Neuronal stem cell (in vitro differentiated cells): ENCODE data around the gene ST8SIA6.

Experiments
- DNase-seq: peaks from one replicate; pipeline ENCODE4 v3.0.0-alpha.2; 2013; ENCODE audit warnings: low spot score
- H2AFZ ChIP-seq: one replicate; pipeline ENCODE4 v1.6.1; 2013; ENCODE audit warnings: mild to moderate bottlenecking, low read length, inconsistent platforms
- H2AK5ac ChIP-seq: 2 replicates; pipeline ENCODE4 v1.6.1; 2013; ENCODE audit warnings: low read depth, mild to moderate bottlenecking, inconsistent platforms, low read length, moderate library complexity, mixed read lengths
- H2BK120ac ChIP-seq: 2 replicates; pipeline ENCODE4 v1.6.1; 2013; ENCODE audit warnings: low read depth, mild to moderate bottlenecking, inconsistent platforms, low read length, moderate library complexity, mixed read lengths
- H2BK12ac ChIP-seq: one replicate; pipeline ENCODE4 v1.6.1; 2013; ENCODE audit warnings: low read length, inconsistent platforms
- H2BK15ac ChIP-seq: 2 replicates; pipeline ENCODE4 v1.6.1; 2013; ENCODE audit warnings: mild to moderate bottlenecking, low read length, inconsistent platforms, mixed read lengths
- H2BK5ac ChIP-seq: one replicate; pipeline ENCODE4 v1.6.1; 2013; ENCODE audit warnings: inconsistent platforms, mild to moderate bottlenecking, low read length, moderate library complexity
- H3K14ac ChIP-seq: one replicate; pipeline ENCODE4 v1.6.1; 2013; ENCODE audit warnings: low read length, inconsistent platforms
- H3K18ac ChIP-seq: 2 replicates; pipeline ENCODE4 v1.6.1; 2013; ENCODE audit warnings: low read length, inconsistent platforms
- H3K23ac ChIP-seq: 2 replicates; pipeline ENCODE4 v1.6.1; 2013; ENCODE audit warnings: low read depth, mild to moderate bottlenecking, mixed read lengths, low read length, inconsistent platforms; ENCODE audit not compliant: poor library complexity
- H3K27ac ChIP-seq: replicated peaks from 3 replicates; pipeline ENCODE4 v1.5.1; 2013; ENCODE audit warnings: low read length, inconsistent platforms
- H3K27me3 ChIP-seq, 3 experiments: 2 replicates each; pipeline ENCODE4 v1.6.1; 2013; ENCODE audit warnings: low read length in 3 of 3, mild to moderate bottlenecking in 2 of 3, inconsistent platforms in 1 of 3, low read depth in 1 of 3, mixed read lengths in 1 of 3, moderate library complexity in 1 of 3; ENCODE audit not compliant: control insufficient read depth in 3 of 3, insufficient read depth in 3 of 3
- H3K36me3 ChIP-seq, 2 donors: replicated peaks in 1 of 2; 2 replicates each; pipeline ENCODE4 v1.6.1; 2013; ENCODE audit warnings: low read length in 2 of 2; ENCODE audit not compliant: control insufficient read depth in 2 of 2, insufficient read depth in 2 of 2
- H3K4ac ChIP-seq: 2 replicates; pipeline ENCODE4 v1.6.1; 2013; ENCODE audit warnings: inconsistent platforms, mild to moderate bottlenecking, low read length, moderate library complexity
- H3K4me1 ChIP-seq, 2 donors: 1 replicate in 1 of 2; 2 replicates in 1 of 2; pipeline ENCODE4 v1.6.1; 2013; ENCODE audit warnings: low read length in 2 of 2, low read depth in 1 of 2; ENCODE audit not compliant: control insufficient read depth in 2 of 2, insufficient read depth in 1 of 2
- H3K4me2 ChIP-seq: one replicate; pipeline ENCODE4 v1.6.1; 2013; ENCODE audit warnings: mild to moderate bottlenecking, low read length, inconsistent platforms; ENCODE audit not compliant: insufficient read depth, poor library complexity, severe bottlenecking
- H3K4me3 ChIP-seq, 2 donors: 2 replicates each; pipeline ENCODE4 v1.5.1; 2013; ENCODE audit warnings: low read length in 2 of 2, mild to moderate bottlenecking in 2 of 2, inconsistent platforms in 1 of 2, moderate library complexity in 1 of 2
- H3K79me1 ChIP-seq: one replicate; pipeline ENCODE4 v1.6.1; 2013; ENCODE audit warnings: low read depth, mild to moderate bottlenecking, inconsistent platforms, low read length, moderate library complexity
- H3K9ac ChIP-seq: one replicate; pipeline ENCODE4 v1.6.1; 2013; ENCODE audit warnings: mild to moderate bottlenecking, low read depth, low read length, inconsistent platforms; ENCODE audit not compliant: poor library complexity
- H3K9me3 ChIP-seq, 2 donors: replicated peaks in 1 of 2; 2 replicates each; pipeline versions ENCODE3 to v1.6.1; 2013; ENCODE audit warnings: low read length in 2 of 2, mild to moderate bottlenecking in 2 of 2, inconsistent platforms in 1 of 2, low read depth in 1 of 2, mixed read lengths in 1 of 2, moderate library complexity in 1 of 2; ENCODE audit not compliant: control insufficient read depth in 2 of 2, insufficient read depth in 1 of 2
- H4K8ac ChIP-seq: one replicate; pipeline ENCODE4 v1.6.1; 2013; ENCODE audit warnings: low read depth, mild to moderate bottlenecking, inconsistent platforms, low read length, moderate library complexity
- H4K91ac ChIP-seq: one replicate; pipeline ENCODE4 v1.6.1; 2013; ENCODE audit warnings: low read length, low read depth, mild to moderate bottlenecking, inconsistent platforms; ENCODE audit not compliant: poor library complexity
- WGBS, 2 donors: extraction: QIAGEN DNeasy Blood & Tissue Kit; methylation state at CpG; one replicate each; pipeline ENCODE4 v1.1.7; 2013; ENCODE audit warnings: missing lambda C conversion rate in 2 of 2, mixed read lengths in 1 of 2; ENCODE audit not compliant: insufficient read length in 2 of 2, insufficient replicate concordance in 1 of 2; ENCODE audit errors: extremely low coverage in 2 of 2; 5-methylcytosine and 5-hydroxymethylcytosine counted together

ST8SIA6 gene

GRCh38 chr10:17456032-17456548, 1.7 kb upstream of the ST8SIA6 start:
- no CpG with 5 or more reads among the region's 2 CpGs for WGBS, 2 donors
- no peak overlapping the region for H2BK120ac ChIP-seq
- no peak overlapping the region for H3K4ac ChIP-seq
- no peak overlapping the region for H2AK5ac ChIP-seq
- no peak overlapping the region for H3K23ac ChIP-seq
- H2BK15ac ChIP-seq, result no peak overlapping the region
- no peak overlapping the region for H3K18ac ChIP-seq
- no peak overlapping the region for H2AFZ ChIP-seq
- no peak overlapping the region for H3K14ac ChIP-seq
- peaks cover 3 to 10% of the 10 kb centered on the region in 2 donors for H3K9me3 ChIP-seq
- H4K8ac ChIP-seq, result no peak overlapping the region
- H4K91ac ChIP-seq, result no peak overlapping the region
- no peak overlapping the region for H3K4me3 ChIP-seq
- H3K27ac ChIP-seq, result no peak overlapping the region
- H3K4me1 ChIP-seq, result peaks cover 0 to 2% of the 10 kb centered on the region in 2 donors
- H3K27me3 ChIP-seq, result peaks cover 0 to 59% (median 2%) of the 10 kb centered on the region in 3 experiments
- no peak overlapping the region for H3K4me2 ChIP-seq
- H3K36me3 ChIP-seq, result no peaks in the 10 kb centered on the region
- no peak overlapping the region for H2BK5ac ChIP-seq
- H3K9ac ChIP-seq, result no peak overlapping the region
- H3K79me1 ChIP-seq, result no peaks in the 10 kb centered on the region
- no peak overlapping the region for H2BK12ac ChIP-seq
- DNase-seq, result no peak

GRCh38 chr10:17455015-17455520, 673 bp upstream of the ST8SIA6 start:
- H3K27me3 ChIP-seq, result peaks cover 0 to 69% (median 2%) of the 10 kb centered on the region in 3 experiments
- peaks cover 0 to 3% of the 10 kb centered on the region in 2 donors for H3K36me3 ChIP-seq

GRCh38 chr10:17453373-17454091, 863 bp downstream of the ST8SIA6 start:
- WGBS, 2 donors, result no CpG with 5 or more reads among the region's 66 CpGs
- Histone ChIP-seq H3K9me3 (peaks cover 6 to 10% of the 10 kb centered on the region in 2 donors), H3K36me3 (peaks cover 0 to 6% of the 10 kb centered on the region in 2 donors), H2BK12ac (peak overlapping the region; percentile 65), H4K8ac (no peak overlapping the region), H3K4me1 (peaks cover 0 to 2% of the 10 kb centered on the region in 2 donors), H3K14ac (peak overlapping the region; percentile 28), H3K23ac (peak overlapping the region; percentile 87), H3K4ac (no peak overlapping the region), H3K9ac (peak overlapping the region; percentile 75), H3K18ac (peak overlapping the region; percentile 97), H2BK120ac (peak overlapping the region; percentile 90), H2BK15ac (peak overlapping the region; percentile 30), H3K27me3 (peaks cover 0 to 73% (median 2%) of the 10 kb centered on the region in 3 experiments), H4K91ac (no peak overlapping the region), H3K27ac (peak overlapping the region; percentile 69), H2AK5ac (no peak overlapping the region), H2BK5ac (peak overlapping the region; percentile 90), H3K4me2 (peak overlapping the region; percentile 88), H3K79me1 (no peaks in the 10 kb centered on the region), H2AFZ (peak overlapping the region; percentile 82), H3K4me3 (peak overlapping the region in 1 of 2 donors; percentile 87)
- DNase-seq, result peak; percentile 71

More at GRCh38 chr10:17455015-17455520, 673 bp upstream of the ST8SIA6 start:
- no peak overlapping the region for H3K4me3 ChIP-seq
- H3K9ac ChIP-seq, result no peak overlapping the region
- no peak overlapping the region for H2AK5ac ChIP-seq
- no CpG with 5 or more reads among the region's 2 CpGs for WGBS, 2 donors
- H3K9me3 ChIP-seq, result peaks cover 4 to 10% of the 10 kb centered on the region in 2 donors
- H3K23ac ChIP-seq, result no peak overlapping the region
- H2BK12ac ChIP-seq, result no peak overlapping the region
- no peak overlapping the region for H2BK120ac ChIP-seq
- no peak overlapping the region for H3K27ac ChIP-seq
- no peak overlapping the region for H3K4me2 ChIP-seq
- no peak overlapping the region for H3K4ac ChIP-seq
- no peak overlapping the region for H2BK15ac ChIP-seq
- H4K8ac ChIP-seq, result no peak overlapping the region
- no peak for DNase-seq
- H2AFZ ChIP-seq, result no peak overlapping the region
- no peaks in the 10 kb centered on the region for H3K79me1 ChIP-seq
- no peak overlapping the region for H3K14ac ChIP-seq
- no peak overlapping the region for H2BK5ac ChIP-seq
- no peak overlapping the region for H4K91ac ChIP-seq
- no peak overlapping the region for H3K18ac ChIP-seq
- peaks cover 0 to 2% of the 10 kb centered on the region in 2 donors for H3K4me1 ChIP-seq

GRCh38 chr10:17453035-17453372, 1.4 kb downstream of the ST8SIA6 start:
- H2AFZ ChIP-seq, result peak overlapping the region; percentile 82
- H4K8ac ChIP-seq, result no peak overlapping the region
- no peak overlapping the region for H2AK5ac ChIP-seq
- H3K27me3 ChIP-seq, result peaks cover 0 to 73% (median 2%) of the 10 kb centered on the region in 3 experiments
- H3K79me1 ChIP-seq, result no peaks in the 10 kb centered on the region
- no peak overlapping the region for H2BK15ac ChIP-seq
- peaks cover 9 to 10% of the 10 kb centered on the region in 2 donors for H3K9me3 ChIP-seq
- peak overlapping the region; percentile 88 for H3K4me2 ChIP-seq
- H3K4me3 ChIP-seq, result peak overlapping the region in 1 of 2 donors; percentile 87
- peak overlapping the region; percentile 97 for H3K18ac ChIP-seq
- no CpG with 5 or more reads among the region's 7 CpGs for WGBS, 2 donors
- no peak overlapping the region for H2BK12ac ChIP-seq
- H3K4ac ChIP-seq, result no peak overlapping the region
- H4K91ac ChIP-seq, result no peak overlapping the region
- H3K14ac ChIP-seq, result no peak overlapping the region
- peaks cover 0 to 8% of the 10 kb centered on the region in 2 donors for H3K36me3 ChIP-seq
- peak overlapping the region; percentile 87 for H3K23ac ChIP-seq
- peak overlapping the region; percentile 75 for H3K9ac ChIP-seq
- DNase-seq, result no peak
- peaks cover 0 to 2% of the 10 kb centered on the region in 2 donors for H3K4me1 ChIP-seq
- peak overlapping the region; percentile 69 for H3K27ac ChIP-seq
- peak overlapping the region; percentile 90 for H2BK120ac ChIP-seq
- H2BK5ac ChIP-seq, result peak overlapping the region; percentile 90
